Liver (tissue), 3 donors: ENCODE results near the gene OR10J4.
"Not testable (repeated sequence)": the region's sequence is repeated elsewhere in the genome, so short reads cannot be mapped to it uniquely, and the experiment has no call there.

Experiments
- CTCF ChIP-seq: fragments of 150-350 bp; IDR thresholded peaks from 2 replicates; pipeline ENCODE4 v1.5.1; 2017; ENCODE audit warnings: improper control_type of control experiment, low read depth, low read length; ENCODE audit not compliant: missing input control
- EGR1 ChIP-seq, 2 donors: IDR thresholded peaks; 2 replicates each; pipeline ENCODE4 v1.6.1; 2016 to 2018; ENCODE audit warnings: antibody characterized with exemption in 2 of 2, low read depth in 2 of 2
- RAD21 ChIP-seq, 2 donors: IDR thresholded peaks; 2 replicates each; pipeline ENCODE4 v1.6.1; 2016; ENCODE audit warnings: antibody characterized with exemption in 2 of 2, mild to moderate bottlenecking in 2 of 2
- SP1 ChIP-seq: IDR thresholded peaks from 2 replicates; pipeline ENCODE4 v1.6.1; 2018; ENCODE audit warnings: antibody characterized with exemption, mild to moderate bottlenecking
- donor health status: healthy.
- donor health status: healthy.

GRCh38 chr1:159449605-159450004 is 17.6 kb downstream of the OR10J4 start:
- not testable (repeated sequence) for TF ChIP-seq CTCF; SP1; EGR1 (IDR thresholded peaks at IDR 0.05; ENCODE audit: low read depth in 2 of 2); RAD21 (IDR thresholded peaks at IDR 0.05)
